Hepatocyte (in vitro differentiated cells): Measurements from ENCODE around the gene MSMO1.

Source experiments
- CTCF ChIP-seq: fragments of 200-600 bp; sonication (generic); IDR thresholded peaks from 2 replicates; pipeline ENCODE4 v1.5.1; 2016; ENCODE audit warnings: antibody characterized with exemption, mild to moderate bottlenecking; ENCODE audit not compliant: poor library complexity
- EZH2phosphoT487 ChIP-seq: fragments of 200-600 bp; sonication (generic); IDR thresholded peaks from one replicate; pipeline ENCODE4 v1.6.1; 2018; ENCODE audit warnings: antibody characterized with exemption, mild to moderate bottlenecking, low read depth, moderate library complexity; ENCODE audit not compliant: unreplicated experiment, severe bottlenecking

GRCh38 chr4:165332502-165332901 lies 5.0 kb downstream of the MSMO1 start:
- TF ChIP-seq EZH2phosphoT487, result no peak
- no peak for TF ChIP-seq CTCF
